PFSK-1 (cell line): ENCODE measurements around the gene TBC1D2.

Source experiments
- FOXP2 ChIP-seq: optimal IDR thresholded peaks from 2 replicates; pipeline ENCODE3; 2011; ENCODE audit warnings: borderline replicate concordance, control low read depth, inconsistent platforms; ENCODE audit not compliant: insufficient read depth; ENCODE audit errors: extremely low read length, extremely low read depth
- POLR2AphosphoS5 ChIP-seq: IDR thresholded peaks from 2 replicates; pipeline ENCODE4 v1.6.1; 2012; ENCODE audit warnings: low read depth, mild to moderate bottlenecking, control low read depth, low read length, moderate library complexity
- REST ChIP-seq, 2 experiments: IDR thresholded peaks; 2 replicates each; pipeline versions ENCODE4 v1.6.1 to v1.8.0; 2011 to 2012; ENCODE audit warnings: low read depth in 2 of 2, low read length in 2 of 2, control low read depth in 1 of 2, inconsistent platforms in 1 of 2, mild to moderate bottlenecking in 1 of 2, moderate library complexity in 1 of 2; ENCODE audit not compliant: insufficient read depth in 1 of 2
- SIN3A ChIP-seq: IDR thresholded peaks from 2 replicates; pipeline ENCODE4 v1.6.1; 2012; ENCODE audit warnings: mild to moderate bottlenecking, low read length, moderate library complexity, borderline replicate concordance; ENCODE audit not compliant: insufficient read depth
- TAF1 ChIP-seq: IDR thresholded peaks from 2 replicates; pipeline ENCODE4 v1.6.1; 2012; ENCODE audit warnings: low read length, control low read depth, borderline replicate concordance; ENCODE audit not compliant: insufficient read depth

The TBC1D2 gene

DNA sequence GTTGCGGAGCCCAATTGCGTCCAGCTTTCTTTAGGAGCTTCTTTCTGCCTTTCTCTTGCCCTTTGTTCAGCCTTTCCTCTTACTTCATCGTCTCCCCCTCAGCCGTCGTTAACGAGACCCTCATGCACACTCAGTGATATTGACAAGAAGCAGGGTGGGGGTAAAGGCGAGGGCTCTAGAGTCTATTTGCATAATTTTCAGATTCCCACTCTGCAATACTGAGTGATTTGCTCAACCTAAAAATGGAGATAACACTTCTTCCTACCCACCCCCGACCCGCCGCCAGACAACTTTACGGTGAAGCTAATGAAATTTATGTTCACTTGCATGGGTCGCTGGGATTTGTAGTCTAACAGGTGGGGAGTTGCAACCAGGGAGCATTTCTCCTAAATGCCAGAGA is 1.3 kb upstream of the TBC1D2 start:
- no peak for TF ChIP-seq TAF1
- no peak for TF ChIP-seq REST (IDR thresholded peaks at IDR 0.05; ENCODE audit: insufficient read depth in 1 of 2, low read depth in 2 of 2, low read length in 2 of 2)
- TF ChIP-seq FOXP2, result no peak
- TF ChIP-seq POLR2AphosphoS5, result no peak
- TF ChIP-seq SIN3A, result no peak

DNA sequence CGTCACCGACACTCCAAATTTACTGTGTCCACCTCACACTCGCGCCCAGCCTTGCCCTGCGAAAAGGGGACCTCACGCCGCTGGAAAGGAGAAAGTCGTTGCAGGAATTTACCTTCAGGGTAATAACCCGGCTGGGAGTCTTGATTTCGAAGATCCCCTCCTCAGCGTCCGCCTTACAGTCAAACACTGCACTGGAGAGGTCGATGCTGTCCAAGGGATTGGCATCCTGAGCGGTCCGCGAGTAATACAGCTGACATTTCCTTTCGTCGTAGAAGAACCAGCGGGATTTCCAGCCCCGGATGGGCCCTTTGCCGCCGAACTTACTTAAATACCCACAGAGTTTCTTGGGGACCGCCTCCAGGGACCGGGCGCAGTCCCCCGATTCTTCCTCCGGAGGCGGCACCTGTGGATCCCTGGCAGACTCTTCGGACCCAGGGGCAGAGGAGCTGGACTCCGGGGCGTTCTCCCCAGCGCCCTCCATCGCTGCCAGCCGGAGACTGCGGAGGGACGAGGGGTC is 330 bp downstream of the TBC1D2 start:
- no peak for TF ChIP-seq FOXP2
- no peak for TF ChIP-seq REST (IDR thresholded peaks at IDR 0.05; ENCODE audit: insufficient read depth in 1 of 2, low read depth in 2 of 2, low read length in 2 of 2)
- TF ChIP-seq POLR2AphosphoS5, result no peak
- no peak for TF ChIP-seq SIN3A
- TF ChIP-seq TAF1, result no peak

DNA sequence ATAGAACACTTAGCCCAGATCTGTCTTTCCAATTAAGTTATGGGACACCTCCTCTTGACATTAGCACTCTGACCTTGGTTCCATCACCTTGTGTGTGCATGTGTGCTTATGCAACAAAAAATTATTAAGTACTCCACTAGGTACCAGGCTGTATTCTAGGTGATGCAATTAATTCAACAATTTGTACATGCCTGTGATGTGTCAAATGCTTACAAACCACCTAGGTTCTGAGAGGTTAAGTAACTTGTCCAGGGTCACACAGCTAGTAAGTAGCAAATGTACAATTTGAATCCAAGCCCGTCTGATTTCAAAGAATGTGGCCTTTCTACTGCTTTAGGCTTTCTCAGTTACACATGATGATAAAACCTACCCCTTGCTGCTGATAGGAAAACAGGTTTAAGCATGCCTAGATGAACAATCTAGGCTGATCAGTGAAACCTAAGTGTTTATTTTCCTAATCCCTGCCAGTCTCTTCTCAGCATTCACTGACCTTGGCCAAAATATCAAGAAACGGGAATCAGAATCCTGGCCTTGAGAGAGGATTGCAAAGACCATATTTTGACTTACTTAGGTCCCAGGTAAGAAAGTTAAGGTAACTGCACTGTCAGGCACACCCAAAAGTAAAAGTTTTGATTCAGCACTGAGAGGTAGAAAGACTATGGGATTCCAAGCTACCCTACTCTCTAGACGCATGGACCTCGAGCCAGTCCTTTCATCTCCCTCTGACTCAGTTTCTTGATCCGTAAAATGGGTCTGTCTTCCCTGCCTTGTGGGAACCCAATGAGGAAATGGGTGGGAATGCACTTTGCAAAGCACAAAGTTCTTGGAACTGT is 1.0 kb downstream of the TBC1D2 start:
- TF ChIP-seq SIN3A (no peak), FOXP2 (no peak), POLR2AphosphoS5 (no peak), TAF1 (no peak), REST (IDR thresholded peaks at IDR 0.05; ENCODE audit: insufficient read depth in 1 of 2, low read depth in 2 of 2, low read length in 2 of 2) (no peak)

GRCh38 chr9:98253565-98253964 is 1.9 kb downstream of the TBC1D2 start:
- TF ChIP-seq SIN3A, result no peak
- no peak for TF ChIP-seq TAF1
- TF ChIP-seq POLR2AphosphoS5, result no peak
- no peak for TF ChIP-seq FOXP2
- TF ChIP-seq REST (IDR thresholded peaks at IDR 0.05; ENCODE audit: insufficient read depth in 1 of 2, low read depth in 2 of 2, low read length in 2 of 2), result no peak
